Measurements from ENCODE around the gene ENAM.
"Not testable (repeated sequence)": the region's sequence is repeated elsewhere in the genome, so short reads cannot be mapped to it uniquely, and the experiment has no call there.

The ENAM gene

GRCh38 chr4:70682142-70682541 is 53.6 kb downstream of the ENAM start:
- H3K4me2 ChIP-seq (ENCODE audit: low read length); H3K9ac ChIP-seq (ENCODE audit: low read depth, low read length); H3K36me3 ChIP-seq (ENCODE audit: insufficient read depth, low read length); H3K27me3 ChIP-seq (ENCODE audit: control insufficient read depth, insufficient read depth, low read length); H3K9me3 ChIP-seq (replicated peaks; ENCODE audit: low read length); H3K4me3 ChIP-seq (ENCODE audit: low read length); H3K4me1 ChIP-seq (ENCODE audit: control insufficient read depth, insufficient read depth, low read length): not testable (repeated sequence)

- Histone ChIP-seq H3K27me3 (ENCODE audit: control insufficient read depth, insufficient read depth, low read length) (no peaks in the 10 kb centered on the region), H3K4me1 (ENCODE audit: control insufficient read depth, insufficient read depth, low read length) (peaks cover 22% of the 10 kb centered on the region), H3K9ac (ENCODE audit: low read depth, low read length) (peak overlapping the region; percentile 91), H3K9me3 (replicated peaks; ENCODE audit: low read length) (no peaks in the 10 kb centered on the region), H3K4me2 (ENCODE audit: low read length) (peak overlapping the region; percentile 93), H3K4me3 (ENCODE audit: low read length) (peak overlapping the region; percentile 90), H3K36me3 (ENCODE audit: insufficient read depth, low read length) (peaks cover 13% of the 10 kb centered on the region)
Measured at GRCh38 chr4:70687392-70687791, 58.8 kb downstream of the ENAM start.

DNA sequence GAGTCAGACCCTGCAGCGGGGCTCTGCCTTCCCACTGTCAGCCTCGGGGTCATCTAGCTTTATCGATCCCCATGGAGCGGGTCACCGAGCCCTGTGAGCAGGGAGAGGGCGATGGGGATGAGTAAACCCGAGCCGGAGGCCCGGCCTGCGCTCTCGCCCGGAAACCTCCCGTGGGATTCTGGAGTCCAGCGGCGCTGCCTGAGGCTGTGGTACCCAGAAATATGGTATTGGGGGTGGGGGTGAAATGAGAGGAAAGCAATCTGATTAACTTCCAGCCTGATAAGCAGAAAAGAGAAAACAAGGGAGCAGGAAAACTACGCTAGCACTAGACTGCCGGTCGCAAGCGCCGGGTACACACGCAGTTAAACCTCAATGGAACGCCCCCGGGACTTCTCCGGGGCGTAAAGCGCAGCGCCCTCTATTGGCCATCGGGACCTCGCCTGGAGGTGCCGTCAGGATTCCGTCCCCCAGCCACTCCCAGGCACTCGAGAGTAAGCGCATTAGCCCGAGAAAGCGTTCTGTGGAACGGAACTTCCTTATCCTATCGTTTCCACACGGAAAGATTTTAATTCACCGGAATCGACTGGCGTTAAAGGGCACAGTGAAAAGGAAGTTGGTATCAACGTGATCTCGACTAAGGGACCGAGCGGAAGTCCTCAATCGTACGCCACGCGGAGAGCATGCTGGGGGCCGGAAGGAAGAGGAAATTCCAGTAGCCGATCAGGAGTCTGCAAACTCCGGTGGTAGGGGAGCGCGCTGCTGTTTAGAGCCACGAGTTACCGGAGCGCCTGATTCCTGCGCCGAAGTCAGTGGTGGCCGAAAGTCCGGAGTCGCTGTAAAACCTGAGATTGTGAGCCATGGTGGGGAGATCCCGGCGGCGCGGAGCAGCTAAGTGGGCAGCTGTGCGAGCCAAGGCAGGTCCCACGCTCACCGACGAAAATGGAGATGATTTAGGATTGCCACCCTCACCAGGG is 59.6 kb downstream of the ENAM start, which contains the start of gene UTP3:
Gene UTP3, plus strand, starts transcription at position 712 of the 974 bp plus-strand sequence. Its CDS starts 146 bp downstream, at position 858.
- H3K4me3 ChIP-seq (ENCODE audit: low read length) = peak within 1 kb of the TSS; percentile 90
- peak within 1 kb of the TSS; percentile 93 for H3K4me2 ChIP-seq (ENCODE audit: low read length)
- H3K9ac ChIP-seq (ENCODE audit: low read depth, low read length) = peak within 1 kb of the TSS; percentile 91
- peaks cover 22% of the 10 kb centered on the region for H3K4me1 ChIP-seq (ENCODE audit: control insufficient read depth, insufficient read depth, low read length)
- no peaks in the 10 kb centered on the region for H3K9me3 ChIP-seq (replicated peaks; ENCODE audit: low read length)
- H3K36me3 ChIP-seq (ENCODE audit: insufficient read depth, low read length) = peaks cover 13% of the 10 kb centered on the region
- no peaks in the 10 kb centered on the region for H3K27me3 ChIP-seq (ENCODE audit: control insufficient read depth, insufficient read depth, low read length)

DNA sequence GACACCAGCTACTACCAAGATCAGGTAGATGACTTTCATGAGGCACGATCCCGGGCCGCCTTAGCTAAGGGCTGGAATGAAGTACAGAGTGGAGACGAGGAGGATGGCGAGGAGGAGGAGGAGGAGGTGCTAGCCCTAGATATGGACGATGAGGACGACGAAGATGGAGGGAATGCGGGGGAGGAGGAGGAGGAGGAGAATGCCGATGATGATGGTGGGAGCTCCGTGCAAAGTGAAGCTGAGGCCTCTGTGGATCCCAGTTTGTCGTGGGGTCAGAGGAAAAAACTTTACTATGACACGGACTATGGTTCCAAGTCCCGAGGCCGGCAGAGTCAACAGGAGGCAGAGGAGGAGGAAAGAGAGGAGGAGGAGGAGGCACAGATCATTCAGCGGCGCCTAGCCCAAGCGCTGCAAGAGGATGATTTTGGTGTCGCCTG is 60.3 kb downstream of the ENAM start:
- Histone ChIP-seq H3K36me3 (ENCODE audit: insufficient read depth, low read length) (peaks cover 13% of the 10 kb centered on the region), H3K9ac (ENCODE audit: low read depth, low read length) (peak overlapping the region; percentile 91), H3K4me1 (ENCODE audit: control insufficient read depth, insufficient read depth, low read length) (peaks cover 22% of the 10 kb centered on the region), H3K27me3 (ENCODE audit: control insufficient read depth, insufficient read depth, low read length) (no peaks in the 10 kb centered on the region), H3K4me3 (ENCODE audit: low read length) (peak overlapping the region; percentile 90), H3K9me3 (replicated peaks; ENCODE audit: low read length) (no peaks in the 10 kb centered on the region), H3K4me2 (ENCODE audit: low read length) (peak overlapping the region; percentile 93)

- Histone ChIP-seq H3K9ac (ENCODE audit: low read depth, low read length) (no peak overlapping the region), H3K27me3 (ENCODE audit: control insufficient read depth, insufficient read depth, low read length) (no peaks in the 10 kb centered on the region), H3K4me2 (ENCODE audit: low read length) (peak overlapping the region; percentile 42), H3K36me3 (ENCODE audit: insufficient read depth, low read length) (peaks cover 13% of the 10 kb centered on the region), H3K4me1 (ENCODE audit: control insufficient read depth, insufficient read depth, low read length) (peaks cover 22% of the 10 kb centered on the region), H3K9me3 (replicated peaks; ENCODE audit: low read length) (no peaks in the 10 kb centered on the region), H3K4me3 (ENCODE audit: low read length) (no peak overlapping the region)
Measured at GRCh38 chr4:70691661-70692060, 63.1 kb downstream of the ENAM start.

DNA sequence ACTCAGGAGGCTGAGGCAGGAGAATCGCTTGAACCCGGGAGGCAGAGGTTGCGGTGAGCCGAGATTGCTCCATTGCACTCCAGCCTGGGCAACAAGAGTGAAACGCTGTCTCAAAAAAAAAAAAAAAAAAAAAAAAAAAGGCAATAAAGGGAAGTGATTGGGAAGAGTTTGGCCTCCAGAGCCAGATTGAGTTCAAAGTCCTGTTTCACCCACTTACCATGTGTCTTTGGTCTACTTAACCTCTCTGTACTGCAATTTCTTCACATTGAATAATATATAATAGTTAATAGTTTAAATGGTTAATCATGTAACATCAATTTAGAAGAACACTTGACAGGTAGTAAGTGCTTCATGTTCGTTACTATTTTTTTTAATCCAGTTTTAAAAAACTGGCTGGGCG is 66.1 kb downstream of the ENAM start:
- not testable (repeated sequence) for H3K4me3 ChIP-seq (ENCODE audit: low read length); H3K9me3 ChIP-seq (replicated peaks; ENCODE audit: low read length)
- H3K36me3 ChIP-seq (ENCODE audit: insufficient read depth, low read length) = peaks cover 12% of the 10 kb centered on the region

More for the DNA sequence above, 66.1 kb downstream of the ENAM start:
- not testable (repeated sequence) for H3K4me2 ChIP-seq (ENCODE audit: low read length); H3K27me3 ChIP-seq (ENCODE audit: control insufficient read depth, insufficient read depth, low read length); H3K9ac ChIP-seq (ENCODE audit: low read depth, low read length)
- H3K4me1 ChIP-seq (ENCODE audit: control insufficient read depth, insufficient read depth, low read length) = peaks cover 12% of the 10 kb centered on the region
